SK-N-MC (cell line): ENCODE data around the gene ARPC2.

Experiments
- EZH2 ChIP-seq: fragments of 200-600 bp; sonication (generic); IDR thresholded peaks from one replicate; pipeline ENCODE4 v1.6.1; 2017; ENCODE audit warnings: antibody characterized with exemption
- POLR2AphosphoS5 ChIP-seq: IDR thresholded peaks from 2 replicates; pipeline ENCODE4 v1.6.1; 2012; ENCODE audit warnings: mild to moderate bottlenecking, low read depth, low read length, borderline replicate concordance

- TF ChIP-seq EZH2 (no peak), POLR2AphosphoS5 (no peak)
Observed at GRCh38 chr2:218196974-218197373, 20.0 kb upstream of the ARPC2 start.
